Measurements from ENCODE around the gene FMO1. TPM values are rescaled to one million over a fixed set of nuclear protein-coding genes. Genes with fewer than 3 reads are reported as not detected.
"Not testable (repeated sequence)": the region's sequence is repeated elsewhere in the genome, so short reads cannot be mapped to it uniquely, and the experiment has no call there.

FMO1 gene
- total RNA-seq, 4 donors from 2014 or later, result 0.21 to 2.9 (median 0.67) TPM

DNA sequence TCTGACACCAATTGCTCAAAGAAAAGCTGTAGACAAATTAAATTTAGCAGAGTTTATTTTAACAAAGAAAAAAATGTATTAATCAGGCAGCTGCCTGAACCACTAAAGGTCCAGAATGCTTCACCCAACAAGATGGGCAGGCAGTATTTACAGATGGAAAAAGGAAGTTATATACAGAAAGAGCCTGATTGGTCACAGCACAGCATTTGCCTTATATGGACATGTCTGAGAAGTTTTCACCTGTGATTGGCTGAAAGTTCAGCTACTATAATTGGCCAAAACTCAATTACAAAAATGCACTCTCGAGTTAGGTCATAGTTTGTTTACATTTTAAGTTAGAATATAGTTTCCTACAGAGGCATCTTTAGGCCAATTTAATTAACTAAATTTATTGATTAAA, 15.1 kb upstream of the FMO1 start:
- Histone ChIP-seq H3K27me3 (no peaks in the 10 kb centered on the region), H3K9me3 (no peaks in the 10 kb centered on the region), H3K36me3 (no peaks in the 10 kb centered on the region), H3K27ac (no peak overlapping the region), H3K4me1 (no peaks in the 10 kb centered on the region), H3K4me3 (no peak overlapping the region)
- no peak for DNase-seq (ENCODE audit: low spot score in 2 of 2)
- TF ChIP-seq POLR2A (IDR thresholded peaks at IDR 0.05) (no peak), EP300 (IDR thresholded peaks at IDR 0.05) (no peak)
- TF ChIP-seq, protein P1, sequence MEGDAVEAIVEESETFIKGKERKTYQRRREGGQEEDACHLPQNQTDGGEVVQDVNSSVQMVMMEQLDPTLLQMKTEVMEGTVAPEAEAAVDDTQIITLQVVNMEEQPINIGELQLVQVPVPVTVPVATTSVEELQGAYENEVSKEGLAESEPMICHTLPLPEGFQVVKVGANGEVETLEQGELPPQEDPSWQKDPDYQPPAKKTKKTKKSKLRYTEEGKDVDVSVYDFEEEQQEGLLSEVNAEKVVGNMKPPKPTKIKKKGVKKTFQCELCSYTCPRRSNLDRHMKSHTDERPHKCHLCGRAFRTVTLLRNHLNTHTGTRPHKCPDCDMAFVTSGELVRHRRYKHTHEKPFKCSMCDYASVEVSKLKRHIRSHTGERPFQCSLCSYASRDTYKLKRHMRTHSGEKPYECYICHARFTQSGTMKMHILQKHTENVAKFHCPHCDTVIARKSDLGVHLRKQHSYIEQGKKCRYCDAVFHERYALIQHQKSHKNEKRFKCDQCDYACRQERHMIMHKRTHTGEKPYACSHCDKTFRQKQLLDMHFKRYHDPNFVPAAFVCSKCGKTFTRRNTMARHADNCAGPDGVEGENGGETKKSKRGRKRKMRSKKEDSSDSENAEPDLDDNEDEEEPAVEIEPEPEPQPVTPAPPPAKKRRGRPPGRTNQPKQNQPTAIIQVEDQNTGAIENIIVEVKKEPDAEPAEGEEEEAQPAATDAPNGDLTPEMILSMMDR (IDR thresholded peaks at IDR 0.05), result no peak
- 91 to 95% methylated on average over 1 of the region's 1 CpG for WGBS, 2 donors

DNA sequence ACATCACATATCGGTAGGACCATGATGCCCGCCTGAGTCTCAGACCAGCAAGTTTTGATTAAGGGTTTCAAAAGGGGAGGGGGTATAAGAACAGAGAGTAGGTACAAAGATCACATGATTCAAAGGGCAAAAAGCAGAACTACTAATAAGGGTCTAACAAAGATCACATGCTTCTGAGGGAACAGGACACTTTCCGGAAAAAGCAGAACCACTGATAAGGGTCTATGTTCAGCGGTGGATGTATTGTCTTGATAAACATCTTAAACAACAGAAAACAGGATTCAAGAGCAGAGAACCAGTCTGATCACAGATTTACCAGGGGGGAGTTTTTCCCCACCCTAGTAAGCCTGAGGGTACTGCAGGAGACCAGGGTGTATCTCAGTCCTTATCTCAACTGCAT, 12.1 kb upstream of the FMO1 start:
- H3K27ac ChIP-seq; DNase-seq (ENCODE audit: low spot score in 2 of 2); H3K4me3 ChIP-seq; H3K36me3 ChIP-seq; H3K9me3 ChIP-seq; H3K27me3 ChIP-seq; H3K4me1 ChIP-seq: not testable (repeated sequence)
- 88 to 92% methylated on average over 4 of the region's 4 CpGs for WGBS, 2 donors

DNA sequence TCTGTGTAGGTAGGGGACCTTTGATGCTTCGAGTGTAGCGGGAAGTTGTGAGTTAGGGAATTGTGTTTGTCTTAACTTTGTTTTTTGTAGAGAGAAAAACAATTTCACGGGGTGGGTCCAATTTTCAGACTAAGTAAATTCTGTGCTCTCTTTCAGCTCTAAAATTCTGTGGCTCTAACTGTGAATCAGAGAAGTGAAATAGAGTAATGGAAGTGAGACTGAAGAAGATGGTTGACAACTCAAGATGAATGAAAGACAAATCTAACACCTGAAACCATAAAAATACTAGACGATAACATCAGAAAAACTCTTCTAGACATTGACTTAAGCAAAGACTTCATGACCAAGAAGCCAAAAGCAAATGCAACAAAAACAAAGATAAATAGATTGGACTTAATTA, 4.4 kb upstream of the FMO1 start:
- no peak overlapping the region for H3K27ac ChIP-seq
- no peak for TF ChIP-seq POLR2A (IDR thresholded peaks at IDR 0.05)
- no peak for TF ChIP-seq EP300 (IDR thresholded peaks at IDR 0.05)
- TF ChIP-seq, protein P1 (IDR thresholded peaks at IDR 0.05), result no peak
- WGBS, 2 donors, result 84 to 88% methylated on average over 4 of the region's 4 CpGs

DNA sequence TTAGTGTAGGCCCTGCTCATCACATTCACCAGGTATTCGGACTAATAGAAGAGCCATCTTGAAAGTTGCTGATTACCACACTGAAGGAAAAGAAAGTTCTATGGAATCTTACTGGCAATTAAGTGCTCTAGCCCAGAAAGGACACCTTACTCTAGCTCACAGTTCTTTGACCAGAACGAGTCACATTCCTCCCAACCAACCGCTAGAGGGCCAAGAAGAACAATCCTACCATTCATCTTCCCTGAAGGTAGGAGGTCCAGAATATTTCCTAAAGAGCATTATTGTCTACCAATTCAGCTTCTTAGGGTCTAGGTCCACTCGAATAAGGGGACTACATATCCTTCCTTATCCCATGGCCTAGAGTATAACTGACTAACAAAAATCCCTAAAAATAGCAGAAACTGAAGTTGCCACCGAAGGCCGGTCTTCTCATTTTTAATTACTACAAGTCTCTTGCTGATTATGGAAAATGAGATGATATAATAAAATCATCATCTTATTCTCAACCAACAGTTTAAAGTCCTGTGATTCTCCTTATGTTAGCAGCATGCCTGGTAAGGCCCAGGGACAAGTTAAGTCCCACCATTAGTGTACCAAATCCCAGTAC, 2.7 kb upstream of the FMO1 start:
- Histone ChIP-seq H3K9me3 (no peaks in the 10 kb centered on the region), H3K36me3 (no peaks in the 10 kb centered on the region), H3K4me3 (no peak overlapping the region), H3K27me3 (no peaks in the 10 kb centered on the region), H3K27ac (no peak overlapping the region), H3K4me1 (no peaks in the 10 kb centered on the region)
- TF ChIP-seq EP300 (IDR thresholded peaks at IDR 0.05), result peak in 1 of 2 donors; percentile 9
- TF ChIP-seq, protein P1 (IDR thresholded peaks at IDR 0.05), result peak; percentile 41 to 72 (median 61)
- no peak for TF ChIP-seq POLR2A (IDR thresholded peaks at IDR 0.05)
- WGBS, 2 donors, result 38 to 39% methylated on average over 6 of the region's 6 CpGs
- peak in 1 of 2 donors; percentile 52 for DNase-seq (ENCODE audit: low spot score in 2 of 2)

More for the DNA sequence above, 4.4 kb upstream of the FMO1 start:
- no peaks in the 10 kb centered on the region for H3K36me3 ChIP-seq
- peaks cover 0 to 8% (median 0%) of the 10 kb centered on the region in 4 donors for H3K9me3 ChIP-seq
- no peaks in the 10 kb centered on the region for H3K4me1 ChIP-seq
- no peak for DNase-seq (ENCODE audit: low spot score in 2 of 2)
- no peaks in the 10 kb centered on the region for H3K27me3 ChIP-seq
- no peak overlapping the region for H3K4me3 ChIP-seq

DNA sequence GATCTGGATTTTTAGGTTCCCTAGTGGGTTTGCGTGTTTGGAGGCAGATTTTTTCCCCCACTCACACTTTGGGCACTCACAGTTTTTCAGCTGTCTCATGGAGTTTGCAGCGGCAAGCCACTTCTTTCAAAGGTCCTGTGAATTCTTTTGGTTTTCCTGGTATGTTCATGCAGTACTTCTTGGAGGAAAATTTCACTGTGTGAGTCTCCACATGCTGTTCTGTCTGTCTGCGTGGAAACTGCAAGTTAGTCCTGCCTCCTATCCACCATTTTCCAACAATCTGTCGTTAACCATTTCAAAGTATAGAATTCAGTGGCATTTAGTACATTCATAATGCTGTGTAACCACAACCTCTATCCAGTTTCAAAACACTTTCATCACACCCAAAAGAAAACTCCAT, 793 bp upstream of the FMO1 start:
- no peaks in the 10 kb centered on the region for H3K36me3 ChIP-seq
- WGBS, 2 donors, result 83 to 84% methylated on average over 4 of the region's 4 CpGs

More for the DNA sequence above, 793 bp upstream of the FMO1 start:
- Histone ChIP-seq H3K4me1 (peaks cover 0 to 13% (median 4%) of the 10 kb centered on the region in 4 donors), H3K4me3 (no peak overlapping the region), H3K27ac (no peak overlapping the region), H3K27me3 (peaks cover 0 to 9% of the 10 kb centered on the region in 2 donors), H3K9me3 (no peaks in the 10 kb centered on the region)
- DNase-seq (ENCODE audit: low spot score in 2 of 2), result no peak
- TF ChIP-seq, protein P1 (IDR thresholded peaks at IDR 0.05), result no peak
- TF ChIP-seq POLR2A (IDR thresholded peaks at IDR 0.05) (no peak), EP300 (IDR thresholded peaks at IDR 0.05) (no peak)
